DOHH2 (cell line): ENCODE data around the gene OLIG2.

Source experiments
- EZH2phosphoT487 ChIP-seq: fragments of 200-600 bp; sonication (generic); IDR thresholded peaks from 2 replicates; pipeline ENCODE4 v1.6.1; 2017; ENCODE audit warnings: borderline replicate concordance, mild to moderate bottlenecking, antibody characterized with exemption, low read length, moderate library complexity, mixed read lengths
- TF ChIP-seq, protein P1 (sequence below): fragments of 200-600 bp; sonication (generic); IDR thresholded peaks from one replicate; pipeline ENCODE4 v1.5.1; 2014; ENCODE audit warnings: antibody characterized with exemption, mild to moderate bottlenecking, low read depth, low read length; ENCODE audit not compliant: poor library complexity, severe bottlenecking

DNA sequence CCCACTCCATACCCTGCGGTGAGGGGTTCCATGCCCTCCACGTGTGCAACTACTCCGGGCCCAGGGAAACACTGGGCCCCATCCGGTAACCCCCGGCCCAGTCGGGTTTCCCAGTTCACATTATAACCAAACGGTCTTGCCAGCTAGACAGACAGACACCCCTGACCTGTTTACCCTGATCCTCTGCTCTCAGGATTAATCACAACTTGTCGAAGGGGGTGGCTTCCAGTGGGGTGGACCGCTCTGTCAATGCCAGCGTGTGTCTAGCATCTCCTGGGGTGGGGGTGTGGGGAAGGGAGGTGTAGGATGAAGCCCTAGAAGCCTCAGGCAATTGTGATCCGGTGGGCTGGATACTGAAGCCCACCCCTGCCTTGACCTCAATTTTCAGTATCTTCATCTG lies 4.6 kb upstream of the OLIG2 start:
- TF ChIP-seq, protein P1, sequence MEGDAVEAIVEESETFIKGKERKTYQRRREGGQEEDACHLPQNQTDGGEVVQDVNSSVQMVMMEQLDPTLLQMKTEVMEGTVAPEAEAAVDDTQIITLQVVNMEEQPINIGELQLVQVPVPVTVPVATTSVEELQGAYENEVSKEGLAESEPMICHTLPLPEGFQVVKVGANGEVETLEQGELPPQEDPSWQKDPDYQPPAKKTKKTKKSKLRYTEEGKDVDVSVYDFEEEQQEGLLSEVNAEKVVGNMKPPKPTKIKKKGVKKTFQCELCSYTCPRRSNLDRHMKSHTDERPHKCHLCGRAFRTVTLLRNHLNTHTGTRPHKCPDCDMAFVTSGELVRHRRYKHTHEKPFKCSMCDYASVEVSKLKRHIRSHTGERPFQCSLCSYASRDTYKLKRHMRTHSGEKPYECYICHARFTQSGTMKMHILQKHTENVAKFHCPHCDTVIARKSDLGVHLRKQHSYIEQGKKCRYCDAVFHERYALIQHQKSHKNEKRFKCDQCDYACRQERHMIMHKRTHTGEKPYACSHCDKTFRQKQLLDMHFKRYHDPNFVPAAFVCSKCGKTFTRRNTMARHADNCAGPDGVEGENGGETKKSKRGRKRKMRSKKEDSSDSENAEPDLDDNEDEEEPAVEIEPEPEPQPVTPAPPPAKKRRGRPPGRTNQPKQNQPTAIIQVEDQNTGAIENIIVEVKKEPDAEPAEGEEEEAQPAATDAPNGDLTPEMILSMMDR: no peak
- no peak for TF ChIP-seq EZH2phosphoT487
